SK-N-SH treated with all-trans-retinoic acid at 6 μM for 48 hours (cell line): ENCODE results near the gene CHN1.

Source experiments
- CREB5 ChIP-seq: fragments of 250-450 bp; sonication (Bioruptor Pico); IDR thresholded peaks from 2 replicates; pipeline ENCODE4 v1.5.1; 2020; ENCODE audit warnings: low read depth, mild to moderate bottlenecking, moderate library complexity
- CSDC2 ChIP-seq: fragments of 250-450 bp; sonication (Bioruptor Pico); IDR thresholded peaks from 2 replicates; pipeline ENCODE4 v1.5.0; 2020; ENCODE audit warnings: mild to moderate bottlenecking, moderate library complexity
- ESRRG ChIP-seq: fragments of 250-450 bp; sonication (Bioruptor Pico); IDR thresholded peaks from 2 replicates; pipeline ENCODE4 v1.6.1; 2021; ENCODE audit warnings: mild to moderate bottlenecking
- ISL1 ChIP-seq: fragments of 250-450 bp; sonication (Bioruptor Pico); IDR thresholded peaks from 2 replicates; pipeline ENCODE4 v2.1.2; 2022; ENCODE audit warnings: mild to moderate bottlenecking, moderate library complexity
- PATZ1 ChIP-seq: fragments of 250-450 bp; sonication (Bioruptor Pico); IDR thresholded peaks from 2 replicates; pipeline ENCODE4 v1.8.0; 2020; ENCODE audit warnings: mild to moderate bottlenecking, moderate library complexity, borderline replicate concordance
- RARB ChIP-seq: fragments of 250-450 bp; sonication (Bioruptor Pico); IDR thresholded peaks from 2 replicates; pipeline ENCODE4 v1.8.0; 2021; ENCODE audit warnings: mild to moderate bottlenecking, moderate library complexity
- SNAI2 ChIP-seq: fragments of 250-450 bp; sonication (Bioruptor Pico); IDR thresholded peaks from 2 replicates; pipeline ENCODE4 v1.5.0; 2020; ENCODE audit warnings: mild to moderate bottlenecking, moderate library complexity
- ZFP3 ChIP-seq: fragments of 250-450 bp; sonication (Bioruptor Pico); IDR thresholded peaks from 2 replicates; pipeline ENCODE4 v1.5.0; 2020; ENCODE audit warnings: mild to moderate bottlenecking, moderate library complexity

DNA sequence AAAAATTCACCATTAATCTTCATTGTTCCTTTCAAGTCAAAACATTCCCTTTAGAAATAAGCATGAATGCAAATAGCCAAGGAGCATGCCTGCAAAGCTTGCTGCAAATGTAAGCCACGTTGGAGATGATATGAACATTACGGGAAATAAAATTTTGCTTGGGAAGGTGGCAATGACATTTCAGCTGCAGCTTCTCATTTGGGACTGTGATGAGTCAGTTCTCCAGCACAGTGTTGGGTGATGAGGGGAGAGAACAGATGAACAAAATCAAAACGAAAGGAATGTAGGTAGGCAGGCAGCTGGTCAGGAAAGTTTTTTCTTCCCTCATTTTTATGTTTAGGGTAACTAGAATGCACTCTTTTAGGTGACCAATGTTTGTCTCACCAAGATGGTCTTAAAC lies 175.6 kb downstream of the CHN1 start:
- TF ChIP-seq PATZ1 (CRISPR knock-in tag) (no peak), CREB5 (CRISPR knock-in tag) (no peak), SNAI2 (CRISPR knock-in tag) (no peak), ZFP3 (CRISPR knock-in tag) (no peak), ISL1 (CRISPR knock-in tag) (no peak), CSDC2 (no peak), ESRRG (CRISPR knock-in tag) (no peak), RARB (no peak)
